Activated T-helper 2 cell treated with anti-CD3 and anti-CD28 coated beads, Interferon-gamma antibody, Interleukin-2, Interleukin-4, amounts not matched to agents 10 μg/mL and 5 μg/mL and 100 μg/mL, durations not matched to agents 14 hours and 24 hours and 36 hours (primary cell): ENCODE results near the gene FHIP1B. TPM values are rescaled to one million over a fixed set of nuclear protein-coding genes. Genes with fewer than 3 reads are reported as not detected.

Experiments used
- DNase-seq: peaks from one replicate; pipeline ENCODE4 v3.0.0; 2021; ENCODE audit warnings: low spot score
- H3K27ac Mint-ChIP-seq: one replicate; pipeline ENCODE4 v1.8.0; 2021; ENCODE audit warnings: mixed read lengths
- H3K27me3 Mint-ChIP-seq: one replicate; pipeline ENCODE4 v1.8.0; 2021; ENCODE audit warnings: low read depth, mixed read lengths
- H3K36me3 Mint-ChIP-seq: one replicate; pipeline ENCODE4 v1.8.0; 2021; ENCODE audit warnings: low read depth, mixed read lengths
- H3K4me1 Mint-ChIP-seq: one replicate; pipeline ENCODE4 v1.8.0; 2021; ENCODE audit warnings: low read depth, mixed read lengths
- H3K4me3 Mint-ChIP-seq: one replicate; pipeline ENCODE4 v1.8.0; 2021; ENCODE audit warnings: low read depth, mild to moderate bottlenecking, moderate library complexity, mixed read lengths
- H3K9me3 Mint-ChIP-seq: one replicate; pipeline ENCODE4 v1.8.0; 2021; ENCODE audit warnings: mixed read lengths
- intact Hi-C: fragments of 100-400 bp; cut with micrococcal nuclease; formaldehyde crosslinking; loops from one replicate; pipeline ENCODE4 v1.15.1; 2023
- total RNA-seq: library from RNA; stranded (reverse); gene quantifications from 2 replicates; pipeline ENCODE4 v1.2.3, GENCODE V29; 2022

The FHIP1B gene
- total RNA-seq, 1 donor from 2014 or later: 17.6 TPM

GRCh38 chr11:6209801-6210200, 24.6 kb downstream of the FHIP1B start:
- no peaks in the 10 kb centered on the region for H3K4me1 Mint-ChIP-seq
- H3K27me3 Mint-ChIP-seq: no peaks in the 10 kb centered on the region
- no peak overlapping the region for H3K27ac Mint-ChIP-seq
- H3K4me3 Mint-ChIP-seq: no peak overlapping the region
- intact Hi-C loops: no loop called here
- DNase-seq: no peak
- H3K36me3 Mint-ChIP-seq: peaks cover 16% of the 10 kb centered on the region
- H3K9me3 Mint-ChIP-seq: no peaks in the 10 kb centered on the region

- peaks cover 27% of the 10 kb centered on the region for H3K36me3 Mint-ChIP-seq
- intact Hi-C loops: no loop called here
- no peaks in the 10 kb centered on the region for H3K27me3 Mint-ChIP-seq
- H3K4me3 Mint-ChIP-seq: no peak overlapping the region
- H3K9me3 Mint-ChIP-seq: no peaks in the 10 kb centered on the region
- no peak overlapping the region for H3K27ac Mint-ChIP-seq
- peaks cover 24% of the 10 kb centered on the region for H3K4me1 Mint-ChIP-seq
- DNase-seq: no peak
Measured at GRCh38 chr11:6206456-6207180, 27.8 kb downstream of the FHIP1B start.

- Mint-ChIP-seq H3K9me3 (no peaks in the 10 kb centered on the region), H3K4me3 (no peak within 1 kb of the TSS), H3K4me1 (peaks cover 32% of the 10 kb centered on the region), H3K27me3 (no peaks in the 10 kb centered on the region), H3K27ac (no peak within 1 kb of the TSS), H3K36me3 (peaks cover 27% of the 10 kb centered on the region)
- no peak for DNase-seq
- intact Hi-C loops: no loop called here
Measured at GRCh38 chr11:6205366-6205765, 29.1 kb downstream of the FHIP1B start, which contains the start of gene C11orf42. Gene C11orf42, plus strand, starts transcription at chr11:6205557. Its CDS starts 59 bp downstream, at chr11:6205616.

GRCh38 chr11:6204706-6205105, 29.7 kb downstream of the FHIP1B start:
- no peak for DNase-seq
- intact Hi-C loops: no loop called here
- H3K4me3 Mint-ChIP-seq: no peak overlapping the region
- no peak overlapping the region for H3K27ac Mint-ChIP-seq
- no peaks in the 10 kb centered on the region for H3K27me3 Mint-ChIP-seq
- no peaks in the 10 kb centered on the region for H3K9me3 Mint-ChIP-seq
- peaks cover 27% of the 10 kb centered on the region for H3K36me3 Mint-ChIP-seq
- peaks cover 32% of the 10 kb centered on the region for H3K4me1 Mint-ChIP-seq

GRCh38 chr11:6203327-6203726, 31.1 kb downstream of the FHIP1B start:
- H3K27me3 Mint-ChIP-seq: no peaks in the 10 kb centered on the region
- no peaks in the 10 kb centered on the region for H3K9me3 Mint-ChIP-seq
- H3K27ac Mint-ChIP-seq: no peak overlapping the region
- intact Hi-C loops: no loop called here
- H3K4me3 Mint-ChIP-seq: no peak overlapping the region
- H3K4me1 Mint-ChIP-seq: peaks cover 32% of the 10 kb centered on the region
- H3K36me3 Mint-ChIP-seq: peaks cover 21% of the 10 kb centered on the region
- no peak for DNase-seq

GRCh38 chr11:6202041-6202440, 32.4 kb downstream of the FHIP1B start:
- Mint-ChIP-seq H3K9me3 (no peaks in the 10 kb centered on the region), H3K4me1 (peaks cover 35% of the 10 kb centered on the region), H3K4me3 (no peak overlapping the region), H3K36me3 (peaks cover 21% of the 10 kb centered on the region), H3K27me3 (no peaks in the 10 kb centered on the region), H3K27ac (no peak overlapping the region)
- intact Hi-C loops: no loop called here
- no peak for DNase-seq

- no peaks in the 10 kb centered on the region for H3K27me3 Mint-ChIP-seq
- intact Hi-C loops: loop anchor here (1.0 kb wide), 1 partner anchor 34 kb away; no protein-coding TSS in a partner anchor
- DNase-seq: no peak
- H3K27ac Mint-ChIP-seq: peak overlapping the region; percentile 52
- peaks cover 2% of the 10 kb centered on the region for H3K9me3 Mint-ChIP-seq
- no peak overlapping the region for H3K4me3 Mint-ChIP-seq
- H3K36me3 Mint-ChIP-seq: peaks cover 19% of the 10 kb centered on the region
- H3K4me1 Mint-ChIP-seq: peaks cover 38% of the 10 kb centered on the region
Measured at GRCh38 chr11:6201481-6201880, 33.0 kb downstream of the FHIP1B start.

- peaks cover 2% of the 10 kb centered on the region for H3K27me3 Mint-ChIP-seq
- H3K36me3 Mint-ChIP-seq: peaks cover 19% of the 10 kb centered on the region
- H3K4me1 Mint-ChIP-seq: peaks cover 43% of the 10 kb centered on the region
- DNase-seq: no peak
- intact Hi-C loops: loop anchor here (1.0 kb wide), 1 partner anchor 34 kb away; no protein-coding TSS in a partner anchor
- peaks cover 7% of the 10 kb centered on the region for H3K9me3 Mint-ChIP-seq
- no peak overlapping the region for H3K4me3 Mint-ChIP-seq
- peak overlapping the region; percentile 52 for H3K27ac Mint-ChIP-seq
Measured at GRCh38 chr11:6200975-6201374, 33.5 kb downstream of the FHIP1B start.

- intact Hi-C loops: loop anchor here (5.0 kb wide), 1 partner anchor 72 kb away; no protein-coding TSS in a partner anchor
- DNase-seq: no peak
- H3K9me3 Mint-ChIP-seq: peaks cover 7% of the 10 kb centered on the region
- H3K36me3 Mint-ChIP-seq: peaks cover 11% of the 10 kb centered on the region
- no peak within 1 kb of the TSS for H3K4me3 Mint-ChIP-seq
- H3K4me1 Mint-ChIP-seq: peaks cover 53% of the 10 kb centered on the region
- H3K27me3 Mint-ChIP-seq: peaks cover 2% of the 10 kb centered on the region
- no peak within 1 kb of the TSS for H3K27ac Mint-ChIP-seq
Measured at GRCh38 chr11:6199174-6199810, 35.1 kb downstream of the FHIP1B start, which contains the start of gene OR52W1. Gene OR52W1, plus strand, starts transcription at chr11:6199224. Its CDS starts 0 bp downstream, at chr11:6199224.

- Mint-ChIP-seq H3K4me1 (peaks cover 44% of the 10 kb centered on the region), H3K9me3 (peaks cover 7% of the 10 kb centered on the region), H3K36me3 (peaks cover 3% of the 10 kb centered on the region), H3K27me3 (peaks cover 2% of the 10 kb centered on the region), H3K27ac (peak overlapping the region; percentile 26), H3K4me3 (no peak overlapping the region)
- intact Hi-C loops: loop anchor here (2.0 to 5.0 kb wide), 2 partner anchors 70 to 153 kb away; no protein-coding TSS in a partner anchor
- no peak for DNase-seq
Measured at GRCh38 chr11:6197466-6198200, 36.8 kb downstream of the FHIP1B start.

- Mint-ChIP-seq H3K4me3 (no peak overlapping the region), H3K4me1 (peaks cover 37% of the 10 kb centered on the region)
- intact Hi-C loops: loop anchor here (2.0 to 5.0 kb wide), 2 partner anchors 69 to 154 kb away; no protein-coding TSS in a partner anchor
Measured at GRCh38 chr11:6196396-6196795, 38.0 kb downstream of the FHIP1B start.

GRCh38 chr11:6194065-6194581, 40.3 kb downstream of the FHIP1B start:
- Mint-ChIP-seq H3K4me3 (no peak overlapping the region), H3K27ac (peak overlapping the region; percentile 54), H3K36me3 (no peaks in the 10 kb centered on the region), H3K27me3 (peaks cover 6% of the 10 kb centered on the region), H3K9me3 (peaks cover 7% of the 10 kb centered on the region), H3K4me1 (peaks cover 29% of the 10 kb centered on the region)
- intact Hi-C loops: loop anchor here (1.0 kb wide), 2 partner anchors 39 to 126 kb away; partner anchors contain the start of gene CAVIN3
- no peak for DNase-seq

More at GRCh38 chr11:6196396-6196795, 38.0 kb downstream of the FHIP1B start:
- peaks cover 6% of the 10 kb centered on the region for H3K27me3 Mint-ChIP-seq
- peak overlapping the region; percentile 29 for H3K27ac Mint-ChIP-seq
- DNase-seq: no peak
- H3K9me3 Mint-ChIP-seq: peaks cover 7% of the 10 kb centered on the region
- H3K36me3 Mint-ChIP-seq: no peaks in the 10 kb centered on the region
